Endothelial cell of umbilical vein (primary cell): Measurements from ENCODE around the gene TLE1. TPM values are rescaled to one million over a fixed set of nuclear protein-coding genes. Genes with fewer than 3 reads are reported as not detected.

Experiments
- BruUV-seq: library from RNA; stranded (reverse); fragments of 400-500 nt; replicated peaks from 2 replicates; lab custom pipeline; 2021; lab: Mats Ljungman, UMichigan
- CTCF ChIA-PET: fragments of 300-600, 350-600 bp; sonication (Branson Sonifier 250); formaldehyde crosslinking; loops from one replicate; lab custom pipeline; 2021; ENCODE audit warnings: antibody characterized with exemption, inconsistent platforms; lab: Charles Lee
- POLR2A ChIA-PET: fragments of 300-600, 350-600 bp; sonication (Branson Sonifier 250); formaldehyde crosslinking; loops from one replicate; lab custom pipeline; 2021; ENCODE audit warnings: antibody characterized with exemption, inconsistent platforms; lab: Charles Lee
- DNase-seq: peaks from one replicate; pipeline ENCODE4 v3.0.0-alpha.2; 2011; ENCODE audit warnings: low read depth, low spot score
- FAIRE-seq: peaks from 2 replicates; lab custom pipeline; 2011; peaks lifted over from hg19 to GRCh38; lab: Jason Lieb, UNC
- H2AFZ ChIP-seq: 2 replicates; pipeline ENCODE4 v1.6.0; 2012; ENCODE audit warnings: low read depth, low read length, control low read depth, inconsistent platforms
- H3K27ac ChIP-seq: 2 replicates; pipeline ENCODE4 v1.5.1; 2011; ENCODE audit warnings: low read depth, mild to moderate bottlenecking, control low read depth, low read length, moderate library complexity; ENCODE audit not compliant: insufficient read depth
- H3K27me3 ChIP-seq, 2 experiments: 2 replicates each; pipeline versions ENCODE4 v1.6.0 to v1.6.1; 2011; ENCODE audit warnings: low read length in 2 of 2, mixed read lengths in 1 of 2; ENCODE audit not compliant: control insufficient read depth in 2 of 2, insufficient read depth in 2 of 2
- H3K36me3 ChIP-seq, 2 experiments: 2 replicates in 1 of 2; 3 replicates in 1 of 2; pipeline ENCODE4 v1.5.1; 2011; ENCODE audit warnings: low read length in 2 of 2, mild to moderate bottlenecking in 1 of 2, moderate library complexity in 1 of 2; ENCODE audit not compliant: control insufficient read depth in 2 of 2, insufficient read depth in 2 of 2; ENCODE audit errors: extremely low read depth in 1 of 2
- H3K4me1 ChIP-seq: 3 replicates; pipeline ENCODE4 v1.5.1; 2011; ENCODE audit warnings: mild to moderate bottlenecking, low read length; ENCODE audit not compliant: control insufficient read depth, insufficient read depth; ENCODE audit errors: extremely low read depth
- H3K4me2 ChIP-seq: 2 replicates; pipeline ENCODE4 v1.6.1; 2011; ENCODE audit warnings: low read length, control low read depth, mixed read lengths; ENCODE audit not compliant: insufficient read depth
- H3K4me3 ChIP-seq, 3 experiments: fragments of 200-600 bp in 1 of 3; sonication (generic), shearing (Covaris generic) in 1 of 3; replicated peaks in 1 of 3; 2 replicates each; pipeline ENCODE4 v1.5.1; 2011 to 2016; ENCODE audit warnings: control low read depth in 3 of 3, low read length in 3 of 3, mild to moderate bottlenecking in 2 of 3, inconsistent platforms in 1 of 3, low read depth in 1 of 3, moderate library complexity in 1 of 3; ENCODE audit not compliant: insufficient read depth in 1 of 3
- H3K79me2 ChIP-seq: 2 replicates; pipeline ENCODE4 v1.6.0; 2012; ENCODE audit warnings: low read length, inconsistent platforms; ENCODE audit not compliant: control insufficient read depth, insufficient read depth
- H3K9ac ChIP-seq: replicated peaks from 2 replicates; pipeline ENCODE3; 2011; ENCODE audit warnings: low read length, control low read depth; ENCODE audit not compliant: insufficient read depth; ENCODE audit errors: extremely low read depth
- H3K9me1 ChIP-seq: replicated peaks from 3 replicates; pipeline ENCODE4 v1.6.0; 2011; ENCODE audit warnings: mild to moderate bottlenecking, low read length; ENCODE audit not compliant: control insufficient read depth, insufficient read depth; ENCODE audit errors: extremely low read depth
- H3K9me3 ChIP-seq: replicated peaks from 2 replicates; pipeline ENCODE4 v1.5.1; 2012; ENCODE audit warnings: low read length, inconsistent platforms; ENCODE audit not compliant: control insufficient read depth, insufficient read depth
- H4K20me1 ChIP-seq: replicated peaks from 2 replicates; pipeline ENCODE3; 2011; ENCODE audit warnings: mild to moderate bottlenecking, low read length; ENCODE audit not compliant: control insufficient read depth, insufficient read depth; ENCODE audit errors: extremely low read depth
- CTCF ChIP-seq, 2 donors: IDR thresholded peaks; 1 replicate in 1 of 2; 2 replicates in 1 of 2; pipeline ENCODE4 v1.5.1; 2011; ENCODE audit warnings: low read length in 2 of 2, mild to moderate bottlenecking in 2 of 2, moderate library complexity in 2 of 2, control low read depth in 1 of 2, inconsistent platforms in 1 of 2, low read depth in 1 of 2; ENCODE audit not compliant: insufficient read depth in 1 of 2; ENCODE audit errors: extremely low read depth in 1 of 2
- EZH2 ChIP-seq: IDR thresholded peaks from 2 replicates; pipeline ENCODE4 v1.6.1; 2012; ENCODE audit warnings: borderline replicate concordance, low read depth, mild to moderate bottlenecking, moderate library complexity, low read length, inconsistent platforms; ENCODE audit not compliant: severe bottlenecking
- FOS ChIP-seq: IDR thresholded peaks from 2 replicates; pipeline ENCODE4 v1.6.1; 2011; ENCODE audit warnings: mild to moderate bottlenecking, low read length, moderate library complexity, borderline replicate concordance; ENCODE audit not compliant: insufficient read depth
- GATA2 ChIP-seq: IDR thresholded peaks from 2 replicates; pipeline ENCODE4 v1.7.0; 2011; ENCODE audit warnings: low read depth, mild to moderate bottlenecking, moderate library complexity, mixed read lengths, low read length; ENCODE audit not compliant: insufficient read length, insufficient read depth
- JUN ChIP-seq: IDR thresholded peaks from 2 replicates; pipeline ENCODE4 v1.6.1; 2011; ENCODE audit warnings: borderline replicate concordance, low read depth; ENCODE audit not compliant: insufficient read length, insufficient read depth
- MAX ChIP-seq: IDR thresholded peaks from 2 replicates; pipeline ENCODE4 v1.6.1; 2011; ENCODE audit not compliant: insufficient read depth, insufficient read length
- MYC ChIP-seq: IDR thresholded peaks from one replicate; pipeline ENCODE4 v1.6.1; 2011; ENCODE audit warnings: mild to moderate bottlenecking, low read depth, low read length
- POLR2A ChIP-seq: IDR thresholded peaks from 2 replicates; pipeline ENCODE4 v1.6.1; 2012; ENCODE audit warnings: low read depth, mild to moderate bottlenecking, control low read depth, low read length
- POLR2AphosphoS5 ChIP-seq: IDR thresholded peaks from 2 replicates; pipeline ENCODE4 v1.6.1; 2012; ENCODE audit warnings: low read depth, mild to moderate bottlenecking, control low read depth, low read length, moderate library complexity; ENCODE audit not compliant: insufficient read depth
- dilution Hi-C: fragments of 300-500 bp; cut with MboI; formaldehyde crosslinking; loops from one replicate; pipeline ENCODE4 v1.15.0; 2019; ENCODE audit warnings: low sequenced_read_pairs; ENCODE audit not compliant: extremely low pct_ligation_motif_present
- intact Hi-C: fragments of 100-400 bp; cut with micrococcal nuclease; formaldehyde crosslinking; loops from one replicate; pipeline ENCODE4 v1.10.0; 2022
- polyA plus RNA-seq, 4 experiments: library from polyadenylated mRNA; depleted of rRNA in 3 of 4; stranded (reverse) in 3 of 4; unstranded in 1 of 4; fragments of >200 nt; gene quantifications; 2 replicates each; pipeline versions ENCODE4 v1.2.1 to v1.2.3, GENCODE V29; 2011 to 2012; ENCODE audit warnings: missing spikeins in 1 of 4
- total RNA-seq: library from RNA; stranded (reverse); gene quantifications from 2 replicates; pipeline ENCODE4 v1.2.3, GENCODE V29; 2021

The TLE1 gene
- total and polyA plus RNA-seq, 2 donors (not counting 3 experiments of a cell fraction or from before 2014, with no cell fraction given) = 55.0 to 58.2 TPM

GRCh38 chr9:81652058-81652687 lies 37.2 kb downstream of the TLE1 start:
- ChIA-PET POLR2A (no interaction called here), CTCF (no interaction called here)
- Histone ChIP-seq H2AFZ (no peak overlapping the region), H3K9me1 (no peaks in the 10 kb centered on the region), H3K4me3 (no peak overlapping the region), H3K27ac (no peak overlapping the region), H3K9ac (no peak overlapping the region), H4K20me1 (peaks cover 2% of the 10 kb centered on the region), H3K9me3 (no peaks in the 10 kb centered on the region), H3K79me2 (peaks cover 20% of the 10 kb centered on the region), H3K4me2 (no peak overlapping the region), H3K4me1 (peaks cover 33% of the 10 kb centered on the region), H3K27me3 (no peaks in the 10 kb centered on the region), H3K36me3 (peaks cover 3 to 18% of the 10 kb centered on the region in 2 experiments)
- TF ChIP-seq CTCF (IDR thresholded peaks at IDR 0.05; ENCODE audit: extremely low read depth in 1 of 2, insufficient read depth in 1 of 2, low read depth in 1 of 2, low read length in 2 of 2) (no peak), POLR2A (no peak), POLR2AphosphoS5 (no peak), FOS (no peak), EZH2 (no peak), JUN (no peak), GATA2 (no peak), MAX (no peak), MYC (no peak)
- DNase-seq (no peak), FAIRE-seq (no peak)
- intact Hi-C loops (no loop called here), dilution Hi-C loops (no loop called here)
- no TSS peak for BruUV-seq
